Fibroblast of the aortic adventitia (primary cell): ENCODE measurements around the gene GADD45A. TPM values are rescaled to one million over a fixed set of nuclear protein-coding genes. Genes with fewer than 3 reads are reported as not detected.
A peak's percentile ranks its signal among the peaks of the same experiment; 100 is the strongest.

Experiments used
- DNase-seq: peaks from one replicate; pipeline ENCODE4 v3.0.0-alpha.2; 2010; ENCODE audit warnings: low read depth
- H3K4me3 ChIP-seq: 2 replicates; pipeline ENCODE4 v1.5.1; 2011; ENCODE audit warnings: low read depth, mild to moderate bottlenecking, control low read depth, low read length, moderate library complexity
- total RNA-seq: library from RNA; depleted of rRNA; stranded (reverse); fragments of >200 nt; gene quantifications from 2 replicates; pipeline ENCODE4 v1.2.3, GENCODE V29; 2012; ENCODE audit warnings: low replicate concordance
- TF ChIP-seq, protein P1 (sequence below): IDR thresholded peaks from 2 replicates; pipeline ENCODE4 v1.5.1; 2011; ENCODE audit warnings: mild to moderate bottlenecking, low read length, control low read depth, inconsistent platforms; ENCODE audit not compliant: insufficient read depth

GADD45A gene
- total RNA-seq, 1 donor, result 40.9 TPM

DNA sequence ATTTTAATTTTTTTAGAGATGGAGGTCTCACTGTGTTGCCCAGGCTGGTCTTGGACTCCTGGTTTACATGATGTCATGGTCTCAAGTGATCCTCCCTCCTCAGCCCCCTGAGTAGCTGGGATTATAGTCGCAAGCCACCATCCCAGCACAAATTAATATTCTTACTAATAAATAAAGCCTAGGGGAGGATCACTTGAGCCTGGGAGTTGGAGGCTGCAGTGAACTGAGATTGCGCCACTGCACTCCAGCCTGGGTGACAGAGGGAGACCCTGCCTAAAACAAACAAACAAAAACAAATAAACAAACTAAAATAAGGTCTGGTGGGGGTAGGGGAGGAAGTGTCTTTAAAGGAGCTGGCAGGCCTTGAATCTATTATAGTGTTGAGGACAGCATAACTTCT is 8.7 kb upstream of the GADD45A start:
- H3K4me3 ChIP-seq, result no peak overlapping the region
- no peak for DNase-seq
- TF ChIP-seq, protein P1, sequence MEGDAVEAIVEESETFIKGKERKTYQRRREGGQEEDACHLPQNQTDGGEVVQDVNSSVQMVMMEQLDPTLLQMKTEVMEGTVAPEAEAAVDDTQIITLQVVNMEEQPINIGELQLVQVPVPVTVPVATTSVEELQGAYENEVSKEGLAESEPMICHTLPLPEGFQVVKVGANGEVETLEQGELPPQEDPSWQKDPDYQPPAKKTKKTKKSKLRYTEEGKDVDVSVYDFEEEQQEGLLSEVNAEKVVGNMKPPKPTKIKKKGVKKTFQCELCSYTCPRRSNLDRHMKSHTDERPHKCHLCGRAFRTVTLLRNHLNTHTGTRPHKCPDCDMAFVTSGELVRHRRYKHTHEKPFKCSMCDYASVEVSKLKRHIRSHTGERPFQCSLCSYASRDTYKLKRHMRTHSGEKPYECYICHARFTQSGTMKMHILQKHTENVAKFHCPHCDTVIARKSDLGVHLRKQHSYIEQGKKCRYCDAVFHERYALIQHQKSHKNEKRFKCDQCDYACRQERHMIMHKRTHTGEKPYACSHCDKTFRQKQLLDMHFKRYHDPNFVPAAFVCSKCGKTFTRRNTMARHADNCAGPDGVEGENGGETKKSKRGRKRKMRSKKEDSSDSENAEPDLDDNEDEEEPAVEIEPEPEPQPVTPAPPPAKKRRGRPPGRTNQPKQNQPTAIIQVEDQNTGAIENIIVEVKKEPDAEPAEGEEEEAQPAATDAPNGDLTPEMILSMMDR, result no peak

DNA sequence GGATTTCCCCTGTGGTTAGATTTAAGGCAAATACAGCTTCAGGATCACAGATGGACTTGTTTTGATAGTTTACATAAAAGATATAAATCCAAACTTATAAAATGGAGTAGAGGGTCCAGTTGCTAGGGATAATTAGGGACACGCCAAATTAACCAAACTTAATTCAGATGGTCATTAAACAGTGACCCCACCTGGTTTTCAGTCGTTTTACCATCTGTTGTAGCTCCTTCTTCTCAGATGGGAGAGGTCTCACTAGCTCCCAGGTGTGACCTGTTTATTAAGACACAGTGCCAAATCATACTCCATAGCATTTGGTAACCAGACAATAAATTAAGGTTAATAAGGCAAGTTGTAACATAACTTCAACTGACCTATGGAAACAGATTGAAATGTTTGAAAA is 8.1 kb upstream of the GADD45A start:
- TF ChIP-seq, protein P1, result no peak
- DNase-seq, result no peak
- no peak overlapping the region for H3K4me3 ChIP-seq

DNA sequence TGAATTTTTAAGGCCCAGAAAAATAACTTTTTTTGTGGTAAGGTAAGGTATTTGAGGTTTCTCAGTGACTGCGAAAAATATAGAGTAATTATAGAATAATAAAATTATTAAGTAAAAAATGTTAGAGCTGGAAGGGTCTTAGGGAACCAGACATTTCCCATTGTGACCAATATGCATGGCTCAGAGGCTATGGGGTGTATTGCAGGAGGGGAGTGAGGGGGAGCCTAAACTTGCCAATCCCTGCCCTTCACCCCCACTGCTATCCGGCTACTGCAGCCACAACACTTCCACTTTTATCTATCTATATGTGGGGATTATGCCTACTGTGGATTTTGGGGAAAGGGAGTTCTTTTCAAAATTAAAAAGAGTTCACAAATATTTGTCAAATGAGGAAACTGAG is 7.6 kb upstream of the GADD45A start:
- TF ChIP-seq, protein P1, result no peak
- DNase-seq, result no peak
- H3K4me3 ChIP-seq, result no peak overlapping the region

DNA sequence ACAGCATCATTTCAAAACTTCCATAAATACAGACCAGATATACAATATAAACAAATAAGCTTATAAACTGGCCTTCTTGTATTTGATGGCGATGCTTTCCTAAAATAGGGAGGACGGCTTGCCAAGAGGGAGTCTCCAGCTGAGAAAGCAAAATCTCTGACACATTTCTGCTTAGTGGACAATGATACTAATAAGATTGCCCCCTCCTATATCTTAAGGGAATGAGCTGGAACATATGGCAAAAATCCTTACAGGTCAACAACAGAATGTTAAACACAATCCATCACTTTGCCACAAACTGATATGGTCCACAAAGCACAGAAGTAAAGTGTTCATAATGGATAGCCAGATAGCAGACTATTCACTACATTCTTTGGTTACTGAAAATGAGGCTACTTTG is 7.1 kb upstream of the GADD45A start:
- DNase-seq, result peak; percentile 68
- H3K4me3 ChIP-seq, result no peak overlapping the region
- TF ChIP-seq, protein P1, result no peak

DNA sequence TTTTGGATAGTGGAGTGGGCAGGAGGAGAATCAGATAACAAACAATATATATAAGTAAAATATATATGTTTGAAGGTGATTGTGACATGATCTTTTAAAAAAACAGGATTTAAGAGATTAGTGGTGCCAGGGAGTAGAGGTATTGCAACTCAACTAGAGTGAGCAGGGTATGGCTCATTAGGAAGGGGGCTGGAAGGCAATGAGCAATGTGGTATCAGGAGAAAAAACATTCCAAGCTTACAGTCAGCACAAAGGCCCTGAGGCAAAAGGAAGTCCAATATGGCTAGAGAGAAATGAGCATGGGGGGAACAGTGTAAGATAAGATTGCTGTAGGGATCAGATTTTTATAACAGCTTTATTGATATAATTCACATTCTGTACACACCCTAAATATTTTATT is 5.3 kb upstream of the GADD45A start:
- no peak overlapping the region for H3K4me3 ChIP-seq
- DNase-seq, result peak; percentile 34
- TF ChIP-seq, protein P1, result no peak

DNA sequence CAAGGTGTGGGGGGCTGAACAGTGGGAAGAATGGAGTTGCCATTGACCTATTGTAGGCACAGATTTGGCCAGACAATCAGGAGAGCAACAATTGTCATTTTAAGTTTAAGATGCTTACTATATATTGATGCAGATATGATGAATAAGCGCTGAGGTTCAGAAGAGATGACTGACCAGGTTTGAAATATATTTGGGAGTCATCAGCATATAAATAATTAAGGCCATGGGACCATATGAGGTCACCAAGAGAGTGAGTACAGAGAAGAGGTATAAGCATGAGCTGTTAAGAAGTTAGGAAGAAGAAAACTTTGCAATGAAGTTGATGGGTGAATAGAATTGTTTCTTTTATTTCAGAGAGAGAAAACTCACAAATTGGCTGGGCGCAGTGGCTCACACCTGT is 4.5 kb upstream of the GADD45A start:
- no peak for DNase-seq
- TF ChIP-seq, protein P1, result no peak
- H3K4me3 ChIP-seq, result no peak overlapping the region

DNA sequence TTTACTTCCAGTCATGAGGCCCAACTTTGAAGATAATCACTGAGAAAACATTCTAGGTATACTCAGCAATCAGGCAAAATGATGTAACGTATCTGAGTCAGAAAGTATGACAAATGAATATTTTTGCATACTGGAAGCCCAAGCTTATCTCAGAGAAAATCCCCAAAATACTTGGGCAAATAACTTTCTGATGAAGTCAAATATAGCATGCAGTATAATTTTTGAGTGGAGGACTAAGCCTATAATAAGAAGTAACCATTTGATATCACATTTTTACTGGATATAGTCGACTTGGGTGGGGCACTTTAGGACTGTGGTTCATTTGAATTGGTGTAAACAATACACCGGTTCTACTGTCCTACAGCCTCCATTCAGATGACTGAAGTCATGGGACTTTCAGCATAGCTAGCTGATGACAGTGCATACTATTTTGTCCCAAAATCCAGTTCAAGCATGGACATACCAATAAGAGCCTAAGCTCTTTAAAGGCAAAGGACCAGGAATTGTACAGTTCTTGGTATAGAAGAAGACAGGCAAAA is 2.3 kb upstream of the GADD45A start:
- TF ChIP-seq, protein P1, result no peak
- peak; percentile 96 for DNase-seq
- peak overlapping the region; percentile 13 for H3K4me3 ChIP-seq
